HG03558 (cell line): ENCODE results near the gene NOL11.

Source experiments
- ATAC-seq: cut with Tn5 transposase; IDR thresholded peaks from one replicate; pipeline ENCODE4 v1.9.1; 2021; ENCODE audit warnings: moderate number of reproducible peaks; ENCODE audit not compliant: unreplicated experiment; ENCODE audit errors: extremely low read depth

Gene NOL11

GRCh38 chr17:67717624-67718324 lies at the start of gene NOL11:
TSS of gene NOL11 (plus strand) at chr17:67717936. CDS start at chr17:67717948, 12 bp downstream.
- peak; percentile 72 for ATAC-seq

GRCh38 chr17:67671493-67671892 lies 46.2 kb upstream of the NOL11 start:
- no peak for ATAC-seq

GRCh38 chr17:67672592-67673335 lies 45.0 kb upstream of the NOL11 start:
- ATAC-seq: no peak

- no peak for ATAC-seq
Measured at GRCh38 chr17:67675481-67675880, 42.3 kb upstream of the NOL11 start.

GRCh38 chr17:67676305-67676704 lies 41.4 kb upstream of the NOL11 start:
- no peak for ATAC-seq

GRCh38 chr17:67678414-67678813 lies 39.3 kb upstream of the NOL11 start:
- no peak for ATAC-seq

GRCh38 chr17:67679225-67679624 lies 38.5 kb upstream of the NOL11 start:
- ATAC-seq: no peak

GRCh38 chr17:67679721-67680120 lies 38.0 kb upstream of the NOL11 start:
- ATAC-seq: no peak

GRCh38 chr17:67680445-67681224 lies 37.1 kb upstream of the NOL11 start:
- no peak for ATAC-seq

- ATAC-seq: no peak
Measured at GRCh38 chr17:67682196-67682595, 35.5 kb upstream of the NOL11 start.

- ATAC-seq: no peak
Measured at GRCh38 chr17:67685351-67685750, 32.4 kb upstream of the NOL11 start.

GRCh38 chr17:67686241-67686640 lies 31.5 kb upstream of the NOL11 start:
- no peak for ATAC-seq

- ATAC-seq: no peak
Measured at GRCh38 chr17:67687511-67687910, 30.2 kb upstream of the NOL11 start.

GRCh38 chr17:67689534-67690177 lies 28.1 kb upstream of the NOL11 start:
- ATAC-seq: no peak

- ATAC-seq: no peak
Measured at GRCh38 chr17:67693811-67694210, 23.9 kb upstream of the NOL11 start.

GRCh38 chr17:67696347-67696746 lies 21.4 kb upstream of the NOL11 start:
- no peak for ATAC-seq

GRCh38 chr17:67696853-67697498 lies 20.8 kb upstream of the NOL11 start:
- no peak for ATAC-seq

- no peak for ATAC-seq
Measured at GRCh38 chr17:67700037-67700724, 17.6 kb upstream of the NOL11 start.

GRCh38 chr17:67700725-67701119 lies 17.0 kb upstream of the NOL11 start:
- ATAC-seq: no peak
